OCI-LY7 (cell line): ENCODE results near the gene ALDOA. TPM values are rescaled to one million over a fixed set of nuclear protein-coding genes. Genes with fewer than 3 reads are reported as not detected.

Source experiments
- Bru-seq: library from RNA; stranded (reverse); fragments of 400-500 nt; gene quantifications from one replicate; lab custom pipeline; 2021; lab: Mats Ljungman, UMichigan
- BruChase-seq, 2 experiments: library from RNA; stranded (reverse); fragments of 400-500 nt; gene quantifications; one replicate each; lab custom pipeline; 2021; lab: Mats Ljungman, UMichigan
- BruUV-seq: library from RNA; stranded (reverse); fragments of 400-500 nt; replicated peaks from 2 replicates; lab custom pipeline; 2021; lab: Mats Ljungman, UMichigan
- CTCF ChIA-PET: fragments of 300-600 bp; sonication (Branson Sonifier 250); formaldehyde crosslinking; loops from one replicate; lab custom pipeline; 2022; ENCODE audit warnings: antibody characterized with exemption; ENCODE audit not compliant: unreplicated experiment; lab: Charles Lee
- POLR2A ChIA-PET: fragments of 300-600 bp; sonication (Branson Sonifier 250); formaldehyde crosslinking; loops from one replicate; lab custom pipeline; 2022; ENCODE audit warnings: antibody characterized with exemption; lab: Charles Lee
- DNase-seq: peaks from one replicate; pipeline ENCODE4 v3.0.0-alpha.2; 2015; ENCODE audit warnings: low spot score
- H2AFZ ChIP-seq: fragments of 200-600 bp; sonication (generic), shearing (Covaris generic); 2 replicates; pipeline ENCODE4 v1.6.1; 2014; ENCODE audit warnings: mild to moderate bottlenecking, antibody characterized with exemption, low read length, moderate library complexity
- H3K27ac ChIP-seq: fragments of 200-600 bp; sonication (generic); 2 replicates; pipeline ENCODE4 v1.5.1; 2014; ENCODE audit warnings: mixed run types, low read depth, mild to moderate bottlenecking, moderate library complexity, low read length, inconsistent platforms; ENCODE audit not compliant: poor library complexity, severe bottlenecking
- H3K36me3 ChIP-seq: fragments of 200-600 bp; sonication (generic); 2 replicates; pipeline ENCODE4 v1.6.1; 2014; ENCODE audit warnings: mild to moderate bottlenecking, antibody characterized with exemption, low read length, moderate library complexity, mixed read lengths; ENCODE audit not compliant: insufficient read depth
- H3K4me1 ChIP-seq: fragments of 200-600 bp; sonication (generic); 2 replicates; pipeline ENCODE4 v1.5.1; 2014; ENCODE audit warnings: mild to moderate bottlenecking, low read length; ENCODE audit not compliant: insufficient read depth, poor library complexity, severe bottlenecking
- H3K4me2 ChIP-seq: fragments of 200-600 bp; sonication (generic); 2 replicates; pipeline ENCODE4 v1.6.1; 2014; ENCODE audit warnings: mild to moderate bottlenecking, low read length
- H3K4me3 ChIP-seq: fragments of 200-600 bp; sonication (generic); 2 replicates; pipeline ENCODE4 v1.5.1; 2014; ENCODE audit warnings: mild to moderate bottlenecking, low read depth, low read length; ENCODE audit not compliant: poor library complexity, severe bottlenecking
- H3K79me2 ChIP-seq: fragments of 200-600 bp; sonication (generic); 2 replicates; pipeline ENCODE4 v1.6.1; 2016; ENCODE audit warnings: low read depth, mild to moderate bottlenecking, low read length, moderate library complexity, mixed read lengths; ENCODE audit not compliant: insufficient read depth
- H3K9me2 ChIP-seq: fragments of 200-600 bp; sonication (generic); 2 replicates; pipeline ENCODE4 v1.6.1; 2016; ENCODE audit warnings: mild to moderate bottlenecking, low read length, mixed read lengths; ENCODE audit not compliant: insufficient read depth
- H3K9me3 ChIP-seq: fragments of 200-600 bp; sonication (generic); 2 replicates; pipeline ENCODE4 v1.6.1; 2014; ENCODE audit warnings: mild to moderate bottlenecking, mixed run types, low read length, mixed read lengths
- H4K20me1 ChIP-seq: fragments of 200-600 bp; sonication (generic); 2 replicates; pipeline ENCODE4 v1.6.1; 2014; ENCODE audit warnings: mild to moderate bottlenecking, antibody characterized with exemption, low read length, moderate library complexity, mixed read lengths; ENCODE audit not compliant: insufficient read depth
- CTCF ChIP-seq: fragments of 200-600 bp; sonication (generic); conservative IDR thresholded peaks from 2 replicates; pipeline ENCODE4 v1.5.1; 2014; ENCODE audit warnings: mild to moderate bottlenecking, antibody characterized with exemption, low read length, moderate library complexity, mixed read lengths
- EZH2phosphoT487 ChIP-seq: fragments of 200-600 bp; sonication (generic); IDR thresholded peaks from 2 replicates; pipeline ENCODE4 v1.6.1; 2018; ENCODE audit warnings: low read depth, borderline replicate concordance, mild to moderate bottlenecking, mixed run types, antibody characterized with exemption, low read length, moderate library complexity, mixed read lengths
- intact Hi-C: fragments of 100-400 bp; cut with micrococcal nuclease; formaldehyde crosslinking; loops from one replicate; pipeline ENCODE4 v1.10.0; 2022; ENCODE audit not compliant: unreplicated experiment
- long read RNA-seq: library from polyadenylated mRNA; stranded (forward); transcript quantifications from one replicate; pipeline ENCODE4 v2.0.0, GENCODE V29; 2022
- total RNA-seq, 2 experiments: library from RNA; depleted of rRNA in 1 of 2; stranded (reverse); fragments of >200 nt in 1 of 2; shearing (Covaris generic) in 1 of 2; gene quantifications; 2 replicates each; pipeline ENCODE4 v1.2.3, GENCODE V29; 2014 to 2022

The ALDOA gene
- 646 and 809 TPM in 2 replicates for total RNA-seq (2014; rRNA removed; shearing (Covaris generic))
- 811 and 1,029 TPM in 2 replicates for total RNA-seq (2022)
- percentile 85 among the genes with signal in this experiment for Bru-seq, nascent RNA
- percentile 97 among the genes with signal in this experiment for BruChase-seq, experiment 1, labeled RNA remaining after a 6-hour chase
- BruChase-seq, experiment 2, labeled RNA remaining after a 2-hour chase: percentile 89 among the genes with signal in this experiment
- long read RNA-seq, transcript ALDOA-206 (9 exons, 1,550 nt): minor isoform, 71 of 644 reads
- long read RNA-seq, transcript ALDOA-209 (9 exons, 1,579 nt): major isoform, 558 of 644 reads
- long read RNA-seq, partial matches to known transcripts: 0 of 644 reads
- long read RNA-seq, other reads (novel, unspliced or antisense): 10 of 644 reads

DNA sequence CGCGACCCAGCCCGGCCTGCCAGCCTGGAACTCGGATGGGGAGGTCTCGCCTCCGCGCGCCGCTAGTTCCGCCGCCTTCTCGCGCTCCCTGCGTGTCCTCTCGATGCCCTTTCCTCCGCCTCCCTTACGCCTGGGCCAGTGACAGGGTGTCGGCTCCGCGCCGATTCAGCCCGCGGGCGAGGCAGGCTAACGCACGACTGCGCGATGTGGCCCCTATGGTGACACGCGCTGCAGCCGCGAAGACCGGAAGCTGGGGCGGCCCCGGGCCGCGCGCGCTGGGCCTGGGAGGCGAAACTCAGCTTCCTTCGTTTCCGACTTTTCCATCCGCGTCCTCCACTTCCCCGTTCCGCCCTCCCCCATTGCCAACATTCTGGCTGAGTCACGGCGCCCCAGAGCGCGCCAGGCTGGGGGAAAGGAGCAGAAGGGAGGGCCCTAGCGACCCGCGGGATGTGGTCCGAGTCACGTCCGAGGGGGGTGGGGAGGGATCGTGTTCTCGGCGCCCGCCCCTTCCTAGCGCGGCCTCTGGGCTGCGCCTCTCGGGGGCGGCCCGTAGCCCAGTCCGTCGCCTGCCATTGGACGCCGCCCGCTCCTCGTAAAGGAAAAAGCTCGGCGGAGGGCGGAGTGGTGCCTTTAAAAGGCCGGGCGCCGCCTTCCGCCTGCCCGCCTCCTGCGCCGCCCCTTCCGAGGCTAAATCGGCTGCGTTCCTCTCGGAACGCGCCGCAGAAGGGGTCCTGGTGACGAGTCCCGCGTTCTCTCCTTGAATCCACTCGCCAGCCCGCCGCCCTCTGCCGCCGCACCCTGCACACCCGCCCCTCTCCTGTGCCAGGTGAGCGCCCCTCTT is at the start of gene ALDOA:
Gene ALDOA (plus strand): TSS at position 659 of the 841 bp plus-strand sequence. CDS start 1,138 bp downstream, outside the sequence.
- Histone ChIP-seq H2AFZ (peak within 1 kb of the TSS; percentile 47; the same call in 1 of the 2 replicates), H3K4me3 (peak within 1 kb of the TSS; percentile 99), H3K79me2 (peaks cover 44% of the 10 kb centered on the region), H3K4me1 (peaks cover 39% of the 10 kb centered on the region), H3K9me2 (no peaks in the 10 kb centered on the region), H4K20me1 (peaks cover 14% of the 10 kb centered on the region), H3K36me3 (peaks cover 47% of the 10 kb centered on the region), H3K27ac (peak within 1 kb of the TSS; percentile 86), H3K9me3 (no peaks in the 10 kb centered on the region), H3K4me2 (peak within 1 kb of the TSS; percentile 94)
- CTCF ChIA-PET: interaction anchor here (0.7 to 1.0 kb wide), 2 partner anchors 27 to 119 kb away, joined by 3 read pairs; partner anchors contain the start of gene TBX6
- TF ChIP-seq EZH2phosphoT487 (no peak), CTCF (no peak)
- TSS peak; percentile 83 for BruUV-seq
- intact Hi-C loops: loop anchor here (1.0 to 10.0 kb wide), 3 partner anchors 10 to 289 kb away; partner anchors contain the start of genes CD2BP2 and PPP4C
- POLR2A ChIA-PET: interaction anchor here (0.6 to 2.3 kb wide), 3 partner anchors 10 to 1081 kb away, joined by 3 to 10 read pairs (median 5); partner anchors contain the start of genes LAT and TAOK2
- DNase-seq: peak; percentile 98

GRCh38 chr16:30016555-30017276 is 48.8 kb upstream of the ALDOA start:
- no peaks in the 10 kb centered on the region for H4K20me1 ChIP-seq
- intact Hi-C loops: no loop called here
- no peak for DNase-seq
- H3K27ac ChIP-seq: no peak overlapping the region
- CTCF ChIA-PET: no interaction called here
- TF ChIP-seq CTCF (no peak), EZH2phosphoT487 (no peak)
- H3K9me3 ChIP-seq: no peaks in the 10 kb centered on the region
- POLR2A ChIA-PET: no interaction called here
- H3K4me2 ChIP-seq: no peak overlapping the region
- H3K9me2 ChIP-seq: no peaks in the 10 kb centered on the region
- H3K36me3 ChIP-seq: no peaks in the 10 kb centered on the region
- H3K79me2 ChIP-seq: no peaks in the 10 kb centered on the region
- no peak overlapping the region for H2AFZ ChIP-seq
- no TSS peak for BruUV-seq
- no peaks in the 10 kb centered on the region for H3K4me1 ChIP-seq
- H3K4me3 ChIP-seq: no peak overlapping the region
